GM19455 (cell line): ENCODE data around the gene CINP.
"Not testable (repeated sequence)": the region's sequence is repeated elsewhere in the genome, so short reads cannot be mapped to it uniquely, and the experiment has no call there.

Experiments used
- ATAC-seq: cut with Tn5 transposase; IDR thresholded peaks from one replicate; pipeline ENCODE4 v1.9.1; 2021; ENCODE audit not compliant: unreplicated experiment

Gene CINP

GRCh38 chr14:102356280-102356679, 6.4 kb downstream of the CINP start:
- ATAC-seq: no peak

DNA sequence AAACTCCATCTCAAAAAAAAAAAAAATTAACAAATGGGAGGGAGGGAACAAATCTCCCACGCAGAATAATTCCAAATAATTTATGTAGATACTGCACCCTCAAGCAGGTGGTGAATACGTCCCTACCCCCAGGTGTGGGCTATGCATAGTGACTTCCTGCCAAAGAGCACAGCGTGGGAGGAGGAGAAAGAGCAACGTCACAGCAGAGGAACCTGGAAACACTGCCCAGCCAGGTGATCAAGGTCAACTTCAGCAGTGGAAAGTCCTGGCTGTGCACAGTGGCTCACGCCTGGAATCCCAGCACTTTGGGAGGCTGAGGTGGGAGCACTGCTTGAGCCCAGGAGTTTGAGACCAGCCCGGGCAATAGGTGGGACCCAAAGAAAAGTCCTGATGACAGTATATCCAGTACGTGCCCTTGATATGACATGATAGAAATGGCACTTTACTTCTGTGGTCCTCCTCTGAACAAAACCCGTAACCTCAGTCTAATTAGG, 9.5 kb downstream of the CINP start:
- no peak for ATAC-seq

GRCh38 chr14:102352213-102352612, 10.5 kb downstream of the CINP start:
- ATAC-seq: no peak

DNA sequence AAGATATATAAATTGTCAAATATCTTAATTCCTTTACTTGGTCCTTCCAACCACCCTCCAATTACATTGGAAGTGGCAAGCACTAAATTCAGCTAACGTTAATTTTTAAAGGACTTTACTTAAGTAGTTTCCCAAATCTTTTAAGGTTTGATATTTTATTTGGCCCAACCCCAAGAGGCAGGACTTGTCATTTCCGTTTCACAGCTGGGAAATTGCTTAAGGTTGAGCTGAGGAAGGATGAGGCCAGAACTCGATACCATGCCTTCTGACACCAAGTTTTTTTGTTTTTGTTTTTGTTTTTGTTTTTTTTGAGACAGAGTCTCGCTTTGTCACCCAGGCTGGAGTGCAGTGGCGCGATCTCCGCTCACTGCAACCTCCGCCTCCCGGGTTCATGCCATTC, 11.1 kb downstream of the CINP start:
- ATAC-seq: not testable (repeated sequence)

DNA sequence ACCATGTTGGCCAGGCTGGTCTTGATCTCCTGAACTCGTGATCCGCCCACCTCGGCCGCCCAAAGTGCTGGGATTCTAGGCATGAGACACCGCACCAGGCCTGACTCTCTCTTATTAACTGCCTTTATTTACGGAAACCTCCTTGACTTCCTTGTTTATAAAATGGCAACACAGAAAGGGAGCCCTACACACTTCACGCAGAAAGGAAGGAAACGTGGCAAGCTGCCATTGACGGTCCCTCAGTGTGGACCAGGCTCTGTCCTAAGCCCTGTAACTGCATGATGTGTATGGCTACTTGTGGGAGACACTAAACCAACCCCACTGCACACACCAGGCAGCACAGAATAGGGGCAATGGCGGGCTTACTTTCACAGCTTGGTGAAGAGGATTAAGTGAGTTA, 11.7 kb downstream of the CINP start:
- ATAC-seq: no peak

DNA sequence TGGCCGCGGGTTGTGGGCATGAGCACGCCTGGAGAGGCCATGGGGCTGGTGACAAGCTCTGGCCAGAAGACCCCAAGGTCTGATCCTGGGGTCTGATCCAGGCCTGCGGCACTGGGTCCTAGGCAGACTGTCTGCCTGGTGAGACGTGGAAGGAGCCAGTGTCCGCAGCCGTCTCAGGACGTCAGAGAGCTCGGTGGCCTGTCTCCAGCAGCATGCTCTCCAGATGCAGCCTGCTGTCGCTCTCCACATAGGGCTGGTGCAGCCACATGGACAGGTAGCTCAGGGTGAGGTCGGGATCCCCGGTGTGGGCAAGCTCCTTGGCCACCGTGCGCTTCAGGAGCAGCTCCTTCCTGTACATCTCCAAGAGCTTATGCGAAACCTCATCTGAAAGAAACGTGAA, 14.3 kb downstream of the CINP start:
- no peak for ATAC-seq

DNA sequence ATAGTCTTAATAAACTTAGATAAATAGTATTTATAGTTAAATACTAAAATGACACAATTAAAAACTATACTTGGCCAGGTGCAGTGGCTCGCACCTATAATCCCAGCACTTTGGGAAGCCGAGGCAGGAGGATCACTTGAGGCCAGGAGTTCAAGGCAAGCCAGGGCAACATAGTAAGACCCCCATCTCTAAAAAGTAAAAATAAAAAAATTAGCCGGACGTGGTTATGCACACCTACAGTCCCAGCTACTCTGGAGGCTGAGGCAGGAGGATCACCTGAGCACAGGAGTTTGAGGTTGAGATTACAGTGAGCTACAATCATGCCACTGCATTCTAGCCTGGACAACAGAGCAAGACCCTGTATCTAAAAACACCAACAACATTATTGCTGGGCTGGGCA, 16.0 kb downstream of the CINP start:
- ATAC-seq: no peak

- no peak for ATAC-seq
Observed at GRCh38 chr14:102345232-102345631, 17.5 kb downstream of the CINP start.

DNA sequence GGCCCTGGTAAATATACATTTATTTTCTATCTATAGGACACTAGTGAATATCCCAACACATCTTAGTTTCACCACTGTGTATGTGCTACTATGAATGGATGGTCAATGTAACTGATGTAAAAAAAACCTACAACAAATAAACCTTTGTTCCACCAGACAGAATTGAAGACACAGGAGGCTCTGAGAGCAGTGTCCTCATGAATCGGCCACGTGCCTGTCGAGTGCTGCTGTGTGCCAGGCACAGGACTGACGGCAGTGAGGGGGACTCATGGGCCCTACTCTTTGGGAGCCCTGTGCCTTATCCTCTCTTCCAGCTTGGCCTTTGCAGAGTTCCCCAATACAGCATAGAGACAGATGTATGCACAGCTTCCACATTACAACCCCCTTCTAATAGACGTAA, 18.2 kb downstream of the CINP start:
- ATAC-seq: no peak

DNA sequence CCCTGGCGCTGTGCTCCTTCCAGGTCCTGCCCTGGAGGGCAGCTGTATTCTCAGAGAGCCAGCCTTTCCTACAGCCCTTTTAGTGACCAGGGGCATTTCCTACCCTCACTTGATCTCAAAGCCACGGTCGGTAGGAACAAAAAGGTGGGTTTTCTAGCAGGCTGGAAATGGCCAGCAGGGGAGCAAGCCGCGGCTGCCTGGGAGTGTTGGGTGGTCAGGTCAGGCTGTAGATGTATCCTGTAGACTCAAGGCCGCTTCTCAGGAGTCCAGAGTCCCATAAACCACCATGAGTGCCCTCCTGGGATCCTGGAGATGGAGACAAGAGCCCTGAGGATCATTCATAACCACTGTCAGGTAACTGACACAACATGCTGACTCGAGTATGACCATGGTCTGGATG, 18.6 kb downstream of the CINP start:
- no peak for ATAC-seq

DNA sequence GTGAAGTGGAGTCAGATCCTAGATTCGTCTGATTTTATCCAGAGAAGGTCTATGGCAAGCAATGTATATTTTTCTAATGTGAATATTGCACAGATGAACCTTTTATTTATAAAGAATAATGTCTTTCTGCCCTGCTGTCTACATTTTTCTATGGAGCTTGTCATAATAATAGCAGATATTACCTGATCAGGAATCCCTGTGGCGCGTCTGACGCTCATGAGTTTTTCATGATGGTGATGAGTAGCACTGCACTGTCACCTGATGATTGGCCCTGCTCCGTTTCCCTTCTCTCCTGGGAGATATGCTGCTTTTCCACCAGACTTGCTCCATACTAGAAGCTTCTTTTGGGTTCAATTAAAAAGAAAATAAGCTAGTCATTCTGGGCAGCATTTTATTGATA, 20.5 kb downstream of the CINP start:
- ATAC-seq: no peak

GRCh38 chr14:102341566-102341965, 21.1 kb downstream of the CINP start:
- ATAC-seq: no peak

- no peak for ATAC-seq
Observed at GRCh38 chr14:102338724-102339123, 24.0 kb downstream of the CINP start.

DNA sequence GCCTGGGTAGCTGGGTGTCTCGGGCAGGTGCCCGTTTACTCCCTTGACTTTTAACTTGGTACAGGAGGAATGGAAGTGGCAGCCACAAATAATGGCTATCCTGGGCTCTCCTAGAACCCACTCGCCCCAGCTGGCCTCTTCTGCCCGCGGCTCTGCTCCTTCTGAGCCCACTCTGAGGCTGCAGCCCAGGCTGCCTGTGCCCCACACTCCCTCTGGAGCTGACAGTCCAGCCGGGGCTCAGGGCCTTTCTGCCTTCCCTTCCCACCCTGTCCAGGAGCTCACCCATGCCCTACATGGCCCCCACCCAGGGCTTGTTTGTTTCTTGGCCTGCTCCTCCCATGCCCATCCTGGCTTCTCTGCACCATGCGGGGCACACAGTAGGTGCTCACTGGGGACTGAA, 27.5 kb downstream of the CINP start:
- ATAC-seq: no peak

DNA sequence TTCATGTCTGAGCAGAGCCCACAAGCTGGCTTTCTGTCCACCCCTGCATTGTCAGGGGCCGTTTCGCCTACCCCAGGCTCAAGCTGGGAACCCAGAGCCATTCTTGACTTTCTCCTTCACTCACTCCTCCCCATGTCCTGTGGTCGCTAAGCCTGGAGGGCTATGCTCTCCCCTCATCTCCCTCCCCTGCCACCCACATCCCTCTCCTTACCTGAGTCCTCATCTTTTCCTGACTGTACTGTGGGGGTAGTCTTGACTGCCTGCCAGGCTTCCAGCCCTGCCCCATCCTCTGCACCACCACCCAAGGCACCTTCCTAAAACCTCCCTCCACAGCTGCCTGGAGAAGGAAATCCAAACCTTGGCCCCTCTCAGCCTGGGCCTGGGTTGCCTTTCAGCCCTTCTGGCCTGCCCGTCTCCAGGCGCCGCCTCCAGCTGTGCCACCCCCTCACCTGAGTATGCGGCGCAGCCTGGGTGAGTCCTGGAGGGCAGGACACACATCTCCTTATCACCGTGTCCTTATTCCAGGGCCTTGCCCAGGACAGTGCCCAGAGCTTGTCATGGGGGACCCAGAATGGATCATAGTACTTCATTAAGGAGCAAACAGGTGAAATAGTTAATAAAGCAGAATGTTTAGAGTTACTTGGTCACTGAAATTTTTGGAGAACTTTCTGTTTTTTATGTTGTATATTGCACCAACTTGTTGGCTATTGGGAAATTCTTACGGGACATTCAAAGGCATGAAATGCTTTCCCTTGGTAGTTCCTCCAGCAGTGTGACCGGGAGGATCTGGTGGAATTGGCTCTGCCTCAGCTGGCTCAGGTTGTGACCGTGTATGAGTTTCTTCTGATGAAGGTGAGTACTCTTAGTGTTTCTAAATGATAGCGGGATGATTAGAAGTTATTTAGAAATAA, 28.6 kb downstream of the CINP start:
- no peak for ATAC-seq

GRCh38 chr14:102333390-102333789, 29.3 kb downstream of the CINP start:
- ATAC-seq: no peak

GRCh38 chr14:102330806-102331205, 31.9 kb downstream of the CINP start:
- no peak for ATAC-seq

GRCh38 chr14:102329381-102329780, 33.3 kb downstream of the CINP start:
- not testable (repeated sequence) for ATAC-seq

DNA sequence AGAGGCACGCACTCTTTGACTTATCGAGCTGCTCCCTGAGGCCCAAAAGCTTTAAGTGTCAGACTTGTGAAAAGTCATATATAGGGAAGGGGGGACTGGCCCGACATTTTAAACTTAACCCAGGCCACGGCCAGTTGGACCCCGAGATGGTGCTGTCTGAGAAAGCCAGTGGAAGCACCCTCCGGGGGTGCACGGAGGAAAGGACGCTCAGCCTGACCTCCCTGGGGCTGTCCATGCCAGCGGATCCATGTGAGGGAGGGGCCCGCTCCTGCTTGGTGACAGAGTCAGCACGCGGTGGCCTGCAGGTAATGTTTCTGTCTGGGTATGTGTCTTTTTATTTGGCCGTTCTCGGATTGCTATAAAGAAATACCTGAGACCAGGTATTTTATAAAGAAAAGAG, 36.1 kb downstream of the CINP start:
- ATAC-seq: no peak

DNA sequence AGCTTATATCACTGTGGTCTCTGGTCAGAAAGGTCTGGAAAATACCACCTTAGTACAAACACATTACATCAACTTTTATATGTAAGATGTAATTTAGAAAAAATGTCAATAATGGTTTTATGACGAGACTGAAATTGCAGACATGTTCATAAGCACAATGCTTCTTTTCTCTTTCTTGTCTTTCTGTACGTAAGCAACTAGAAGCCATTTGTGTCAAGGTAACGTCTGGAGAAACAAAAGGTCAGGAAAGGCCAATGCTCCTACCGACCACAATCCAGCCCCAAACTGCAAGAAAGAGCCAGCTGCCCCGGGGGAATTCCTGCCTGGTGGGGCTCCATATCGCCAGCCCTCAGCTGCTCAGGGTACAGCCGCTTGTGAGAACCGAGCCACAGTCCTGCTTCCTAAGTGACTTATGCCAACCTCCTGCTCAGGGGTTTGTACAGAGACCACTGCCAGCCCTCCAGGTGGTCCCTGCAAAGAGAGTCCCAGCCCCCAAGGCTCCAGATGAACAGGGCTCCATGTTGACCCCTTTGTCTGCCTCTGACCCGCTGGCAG, 36.8 kb downstream of the CINP start:
- no peak for ATAC-seq

DNA sequence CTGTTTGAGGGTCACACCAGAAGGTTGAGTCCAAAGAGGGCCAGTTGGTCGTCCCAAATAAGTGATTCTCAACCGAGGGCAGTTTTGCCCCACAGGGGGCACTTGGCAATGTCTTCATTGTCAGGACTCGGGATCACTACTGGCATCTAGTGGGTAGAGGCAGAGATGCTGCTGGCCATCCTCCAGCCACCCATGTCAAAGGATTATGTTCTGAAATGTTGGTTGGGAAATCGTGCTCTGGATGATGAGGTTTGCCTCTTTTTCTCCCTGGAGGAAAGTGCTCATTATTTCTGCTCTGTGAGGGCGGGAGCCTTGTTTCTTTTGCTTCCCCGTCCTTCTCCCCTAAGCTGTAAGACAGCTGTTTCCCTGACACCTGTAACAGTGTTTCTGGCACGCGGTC, 39.6 kb downstream of the CINP start:
- ATAC-seq: no peak
